DMS53 treated with DMSO at 0.1 percent for 48 hours (cell line): ENCODE measurements around the gene LGALS13.

Experiments
- DNase-seq: peaks from one replicate; lab custom pipeline; 2025; ENCODE audit not compliant: unreplicated experiment; lab: John Stamatoyannopoulos, UW

The LGALS13 gene, protein sequence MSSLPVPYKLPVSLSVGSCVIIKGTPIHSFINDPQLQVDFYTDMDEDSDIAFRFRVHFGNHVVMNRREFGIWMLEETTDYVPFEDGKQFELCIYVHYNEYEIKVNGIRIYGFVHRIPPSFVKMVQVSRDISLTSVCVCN

GRCh38 chr19:39602224-39602623, at the start of gene LGALS13:
TSS of gene LGALS13 (plus strand) at chr19:39602524. CDS start at chr19:39602569, 45 bp downstream.
- DNase-seq: no peak

- DNase-seq: no peak
Measured at GRCh38 chr19:39553082-39553652, 49.2 kb upstream of the LGALS13 start.

DNA sequence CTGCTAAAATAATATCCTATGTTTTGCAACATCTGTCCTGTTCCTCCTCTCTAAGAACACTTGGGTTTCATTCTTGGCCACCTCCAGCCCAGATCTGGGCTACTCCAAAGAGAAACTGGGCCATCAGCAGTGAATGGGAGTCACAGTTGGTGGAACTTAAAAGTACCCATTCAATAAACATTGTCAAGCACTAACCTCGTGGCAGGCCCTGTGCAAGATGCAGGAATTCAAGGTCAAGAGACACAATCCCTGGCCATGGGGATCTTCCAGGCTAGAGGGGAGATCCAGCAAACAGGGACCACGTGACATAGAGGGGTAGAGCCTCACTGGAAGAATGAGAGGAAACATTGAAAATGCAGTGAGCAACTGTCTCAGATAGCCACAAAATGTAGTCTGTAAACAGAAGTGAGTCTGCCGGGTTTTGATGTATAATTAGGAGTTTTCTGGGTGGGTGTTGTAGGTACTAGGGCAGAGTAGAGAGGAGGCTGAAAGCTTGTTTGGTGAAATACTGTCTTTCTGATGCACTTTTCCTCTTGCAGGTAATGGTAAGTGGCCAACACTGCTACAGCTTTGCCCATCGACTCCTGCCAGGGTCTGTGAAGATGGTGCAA, 47.5 kb upstream of the LGALS13 start:
- no peak for DNase-seq

DNA sequence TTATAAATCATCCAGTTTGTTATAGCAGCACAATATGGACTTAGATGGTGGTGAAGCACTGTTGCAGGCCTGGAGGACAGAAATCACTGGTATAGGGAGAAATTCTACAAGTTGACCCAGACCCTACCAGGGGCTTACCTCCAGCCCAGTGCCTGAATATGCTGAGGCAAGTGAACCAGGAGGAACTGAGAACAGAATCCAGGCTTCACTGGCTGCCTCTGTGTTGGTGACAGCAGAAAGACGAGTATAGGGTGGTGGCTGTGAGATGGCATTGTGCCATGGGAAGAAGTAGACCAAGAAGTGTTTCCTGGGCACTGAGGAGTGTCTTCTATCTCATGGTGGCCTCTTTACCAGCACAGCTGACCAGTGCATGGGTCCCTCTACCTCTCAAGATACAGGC, 46.4 kb upstream of the LGALS13 start:
- DNase-seq: no peak

GRCh38 chr19:39557811-39558623, 44.3 kb upstream of the LGALS13 start:
- DNase-seq: peak; percentile 94

GRCh38 chr19:39558624-39559117, 43.7 kb upstream of the LGALS13 start:
- no peak for DNase-seq

DNA sequence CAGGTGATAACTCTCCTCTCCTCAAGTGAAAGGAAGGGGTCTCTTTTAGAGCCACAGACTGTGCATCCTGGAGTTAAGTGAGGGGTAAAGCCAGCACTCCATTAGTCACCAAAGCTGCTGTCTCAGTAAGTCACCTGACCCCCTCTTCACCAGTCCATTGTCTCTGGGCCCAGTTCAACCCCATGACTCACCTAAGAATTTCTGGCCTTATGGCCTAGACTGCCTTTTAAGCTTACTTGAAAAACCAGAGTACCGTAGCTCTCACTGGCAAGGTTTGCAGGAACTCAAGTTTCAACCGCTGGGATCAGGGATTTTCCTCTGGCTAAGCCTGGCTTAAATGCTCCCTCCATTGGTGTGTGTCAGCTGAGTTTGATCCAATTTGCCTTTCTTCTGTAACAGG, 38.9 kb upstream of the LGALS13 start:
- DNase-seq: peak; percentile 94

- no peak for DNase-seq
Measured at GRCh38 chr19:39566064-39566463, 36.3 kb upstream of the LGALS13 start.

- DNase-seq: no peak
Measured at GRCh38 chr19:39568604-39569003, 33.7 kb upstream of the LGALS13 start.

GRCh38 chr19:39582442-39582841, 19.9 kb upstream of the LGALS13 start:
- no peak for DNase-seq

DNA sequence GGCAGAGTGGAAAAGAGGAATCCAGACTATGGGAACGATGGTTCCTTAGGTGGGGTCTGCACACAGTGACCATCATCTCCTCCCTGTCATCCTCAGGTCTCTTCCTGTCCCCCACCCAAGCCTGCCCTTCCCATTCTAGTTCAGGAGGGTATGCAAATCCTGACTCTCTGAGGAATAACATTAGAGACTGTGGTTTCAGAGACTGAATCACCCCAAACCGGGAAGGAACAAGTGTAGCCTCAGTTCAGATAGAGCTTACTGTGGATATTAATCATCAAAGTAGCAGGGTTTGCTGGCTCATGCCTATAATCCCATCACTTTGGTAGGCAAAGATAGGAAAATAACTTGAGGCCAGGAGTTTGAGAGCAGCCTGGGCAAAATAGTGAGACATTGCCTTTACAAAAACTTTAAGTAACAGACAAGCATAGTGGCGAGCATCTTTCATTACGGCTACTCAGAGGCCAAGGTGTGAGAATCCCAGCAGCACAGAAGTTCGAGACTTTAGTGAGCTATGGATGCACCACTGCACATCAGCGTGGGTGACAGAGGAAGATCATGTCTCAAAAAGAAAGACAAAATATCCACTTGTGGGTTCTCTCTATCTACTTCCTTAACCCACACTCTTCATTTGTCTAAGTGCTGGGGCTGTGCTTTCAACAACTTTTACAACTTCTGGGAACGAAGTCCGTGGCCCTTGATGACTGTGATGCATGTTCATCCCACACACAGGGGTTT, 19.3 kb upstream of the LGALS13 start:
- DNase-seq: no peak

DNA sequence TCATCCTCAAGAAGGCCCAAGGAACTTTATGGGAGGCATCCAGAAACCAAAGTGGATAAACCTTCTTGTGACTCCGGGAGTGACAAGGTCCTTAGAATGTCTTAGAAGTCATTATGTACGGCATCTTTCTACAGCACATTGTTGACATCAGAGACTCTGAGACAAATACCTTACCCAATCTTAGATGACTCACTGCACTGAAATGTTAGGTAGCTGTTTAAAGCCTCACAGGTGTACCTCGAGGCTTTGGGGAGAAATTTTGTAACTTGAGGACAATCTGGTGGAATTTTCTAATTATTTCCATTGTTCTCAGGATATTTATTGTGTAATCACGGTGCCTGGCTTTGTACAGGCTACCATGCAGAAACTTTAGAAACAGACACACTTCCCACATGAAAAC, 14.8 kb upstream of the LGALS13 start:
- DNase-seq: no peak

GRCh38 chr19:39588066-39588465, 14.3 kb upstream of the LGALS13 start:
- no peak for DNase-seq

DNA sequence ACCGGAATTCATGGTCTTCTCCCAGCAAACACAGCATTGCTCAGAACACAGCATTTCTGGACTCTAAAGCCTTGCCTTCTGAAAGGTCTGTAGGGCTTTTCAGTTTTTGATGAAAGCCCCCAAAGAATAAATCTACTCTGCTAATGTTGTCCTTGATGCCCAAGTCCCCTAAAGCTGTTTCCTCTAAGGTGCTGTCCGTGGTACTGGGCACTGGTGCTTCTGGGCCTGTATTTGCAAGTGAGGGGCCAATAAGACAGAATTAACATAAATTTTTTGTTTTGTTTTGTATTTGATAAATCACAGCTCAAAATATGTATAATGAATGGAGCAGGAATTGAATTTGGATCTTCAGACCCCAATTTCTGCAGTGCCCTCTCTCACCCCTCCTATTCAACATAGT, 12.1 kb upstream of the LGALS13 start:
- DNase-seq: no peak

GRCh38 chr19:39592381-39592780, 9.9 kb upstream of the LGALS13 start:
- DNase-seq: no peak

DNA sequence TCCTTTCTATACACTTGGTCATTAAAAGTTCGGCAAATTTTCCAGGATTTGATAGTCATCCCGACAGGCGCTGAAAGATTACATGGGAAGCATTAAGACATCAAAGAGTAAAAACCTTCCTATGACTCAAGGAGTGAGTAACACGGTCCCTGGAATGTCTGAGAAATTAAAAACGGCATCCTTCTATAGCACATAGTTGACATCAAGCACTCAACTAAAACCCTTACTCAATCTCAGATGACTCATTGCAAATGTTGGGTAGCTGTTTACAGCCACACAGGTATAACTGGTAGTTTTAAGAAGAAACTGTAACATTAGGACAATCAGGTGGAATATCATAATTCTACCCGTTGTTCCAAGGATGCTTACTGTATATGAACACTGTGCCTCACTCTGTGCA, 6.4 kb upstream of the LGALS13 start:
- no peak for DNase-seq

- no peak for DNase-seq
Measured at GRCh38 chr19:39596911-39597310, 5.4 kb upstream of the LGALS13 start.

DNA sequence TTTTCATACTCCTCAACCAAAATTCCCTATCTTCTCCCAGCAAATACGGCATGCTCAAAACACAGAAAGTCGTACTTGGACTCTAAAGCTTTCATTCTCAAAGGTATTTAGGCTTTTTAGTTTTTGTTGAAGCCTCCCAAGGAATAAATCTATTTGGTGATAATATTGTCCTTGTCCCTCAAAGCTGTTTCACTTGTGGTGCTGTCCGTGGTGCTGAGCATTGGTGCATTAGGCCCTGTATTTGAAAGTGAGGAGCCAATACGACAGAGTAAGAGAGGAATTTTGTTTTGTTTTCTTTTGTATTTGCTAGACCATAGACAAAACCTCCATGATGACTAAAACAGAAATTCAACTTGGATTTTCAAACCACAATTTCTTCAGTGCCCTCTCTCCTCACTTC, 3.2 kb upstream of the LGALS13 start:
- no peak for DNase-seq

DNA sequence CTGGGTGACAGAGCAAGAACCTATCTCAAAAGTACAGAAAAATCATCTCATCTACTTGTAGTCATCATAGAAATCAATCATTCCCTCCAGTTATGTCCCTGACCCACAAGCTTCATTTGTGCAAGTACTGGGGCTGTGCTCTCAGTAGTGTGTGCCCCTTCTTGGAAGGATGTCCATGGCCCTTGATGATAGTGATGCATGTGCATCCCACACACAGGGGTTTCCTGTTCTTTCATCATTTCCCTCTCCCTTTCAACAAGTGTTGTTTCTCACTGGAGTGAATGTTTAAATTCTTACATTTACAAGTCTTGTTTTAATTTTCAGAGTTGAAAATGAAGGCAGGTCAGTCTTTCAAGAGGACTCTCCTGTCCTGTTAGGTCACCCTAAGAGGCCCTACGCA, 1.5 kb downstream of the LGALS13 start:
- no peak for DNase-seq

DNA sequence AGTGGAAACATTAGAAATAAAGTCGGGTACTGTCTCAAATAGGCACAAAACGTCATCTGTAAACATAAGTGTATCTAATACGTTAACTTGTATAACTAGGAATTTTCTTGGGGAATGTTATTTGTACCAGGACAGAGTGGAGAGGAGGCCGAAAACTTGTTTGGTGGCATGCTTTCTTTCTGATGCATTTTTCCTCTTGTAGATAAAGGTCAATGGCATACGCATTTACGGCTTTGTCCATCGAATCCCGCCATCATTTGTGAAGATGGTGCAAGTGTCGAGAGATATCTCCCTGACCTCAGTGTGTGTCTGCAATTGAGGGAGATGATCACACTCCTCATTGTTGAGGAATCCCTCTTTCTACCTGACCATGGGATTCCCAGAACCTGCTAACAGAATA, 4.7 kb downstream of the LGALS13 start:
- DNase-seq: no peak

DNA sequence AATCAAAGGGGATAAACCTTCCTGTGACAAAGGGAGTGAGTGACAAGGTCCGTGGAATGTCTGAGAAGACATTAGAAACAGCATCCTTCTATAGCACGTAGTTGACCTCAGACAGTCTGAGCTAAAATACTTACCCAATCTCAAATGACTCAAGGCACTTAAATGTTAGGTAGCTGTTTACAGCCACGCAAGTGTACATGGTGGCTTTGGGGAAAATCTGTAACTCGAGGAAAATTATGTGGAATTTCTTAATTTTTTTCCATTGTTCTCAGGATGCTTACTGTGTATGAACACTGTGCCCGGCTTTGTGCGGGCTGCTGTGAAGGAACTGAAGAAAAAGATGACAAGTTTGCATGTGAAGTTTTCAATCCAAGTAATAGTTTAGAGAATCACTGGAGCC, 5.2 kb downstream of the LGALS13 start:
- no peak for DNase-seq
